HEK293T (cell line): ENCODE data around the gene KANSL1.

Experiments
- CTCF ChIA-PET: fragments of 350-600 bp; formaldehyde crosslinking; extraction: SDS; loops from one replicate; lab custom pipeline; 2021; ENCODE audit warnings: antibody characterized with exemption, inconsistent platforms; lab: Yijun Ruan, JAX
- POLR2A ChIA-PET: fragments of 350-600 bp; formaldehyde crosslinking; extraction: SDS; loops from one replicate; lab custom pipeline; 2020; ENCODE audit warnings: antibody characterized with exemption, inconsistent platforms; lab: Yijun Ruan, JAX
- DNase-seq: peaks from one replicate; pipeline ENCODE4 v3.0.0; 2012; ENCODE audit warnings: mixed read lengths; ENCODE audit errors: extremely low spot score
- ARNT ChIP-seq: fragments of 450-650 bp; IDR thresholded peaks from 2 replicates; pipeline ENCODE4 v1.6.1; 2017; ENCODE audit warnings: mild to moderate bottlenecking
- BHLHE40 ChIP-seq: fragments of 450-650 bp; IDR thresholded peaks from 2 replicates; pipeline ENCODE4 v1.6.1; 2016; ENCODE audit warnings: mild to moderate bottlenecking, moderate library complexity, borderline replicate concordance
- CTBP1 ChIP-seq: fragments of 450-650 bp; IDR thresholded peaks from 2 replicates; pipeline ENCODE4 v1.6.1; 2016; ENCODE audit warnings: borderline replicate concordance
- ELF4 ChIP-seq: fragments of 450-650 bp; IDR thresholded peaks from 2 replicates; pipeline ENCODE4 v1.6.1; 2017; ENCODE audit warnings: antibody characterized with exemption
- FOXA1 ChIP-seq: fragments of 450-650 bp; IDR thresholded peaks from 2 replicates; pipeline ENCODE4 v1.6.1; 2016; ENCODE audit warnings: mild to moderate bottlenecking
- FOXK2 ChIP-seq: fragments of 450-650 bp; IDR thresholded peaks from 2 replicates; pipeline ENCODE4 v1.6.1; 2016; ENCODE audit warnings: mild to moderate bottlenecking
- FOXM1 ChIP-seq: fragments of 450-650 bp; IDR thresholded peaks from 2 replicates; pipeline ENCODE4 v1.6.1; 2017; ENCODE audit warnings: mild to moderate bottlenecking, borderline replicate concordance
- HDGF ChIP-seq: fragments of 450-650 bp; IDR thresholded peaks from 2 replicates; pipeline ENCODE4 v1.6.1; 2017; ENCODE audit warnings: antibody characterized with exemption, borderline replicate concordance
- L3MBTL2 ChIP-seq: fragments of 450-650 bp; conservative IDR thresholded peaks from 2 replicates; pipeline ENCODE4 v1.6.1; 2016; ENCODE audit warnings: mild to moderate bottlenecking
- LEF1 ChIP-seq: fragments of 450-650 bp; IDR thresholded peaks from 2 replicates; pipeline ENCODE4 v1.6.1; 2017; ENCODE audit warnings: mild to moderate bottlenecking, borderline replicate concordance
- NFRKB ChIP-seq: fragments of 450-650 bp; IDR thresholded peaks from 2 replicates; pipeline ENCODE4 v1.6.1; 2016; ENCODE audit warnings: mild to moderate bottlenecking, moderate library complexity
- PKNOX1 ChIP-seq: fragments of 450-650 bp; IDR thresholded peaks from 2 replicates; pipeline ENCODE4 v1.6.1; 2016
- SP1 ChIP-seq: fragments of 450-650 bp; IDR thresholded peaks from 2 replicates; pipeline ENCODE4 v1.6.1; 2017
- SUZ12 ChIP-seq: fragments of 450-650 bp; IDR thresholded peaks from 2 replicates; pipeline ENCODE4 v1.6.1; 2016; ENCODE audit warnings: mild to moderate bottlenecking
- TARDBP ChIP-seq: fragments of 450-650 bp; IDR thresholded peaks from 2 replicates; pipeline ENCODE4 v1.6.1; 2016
- ZNF384 ChIP-seq: fragments of 450-650 bp; IDR thresholded peaks from 2 replicates; pipeline ENCODE4 v1.6.1; 2016

Gene KANSL1

DNA sequence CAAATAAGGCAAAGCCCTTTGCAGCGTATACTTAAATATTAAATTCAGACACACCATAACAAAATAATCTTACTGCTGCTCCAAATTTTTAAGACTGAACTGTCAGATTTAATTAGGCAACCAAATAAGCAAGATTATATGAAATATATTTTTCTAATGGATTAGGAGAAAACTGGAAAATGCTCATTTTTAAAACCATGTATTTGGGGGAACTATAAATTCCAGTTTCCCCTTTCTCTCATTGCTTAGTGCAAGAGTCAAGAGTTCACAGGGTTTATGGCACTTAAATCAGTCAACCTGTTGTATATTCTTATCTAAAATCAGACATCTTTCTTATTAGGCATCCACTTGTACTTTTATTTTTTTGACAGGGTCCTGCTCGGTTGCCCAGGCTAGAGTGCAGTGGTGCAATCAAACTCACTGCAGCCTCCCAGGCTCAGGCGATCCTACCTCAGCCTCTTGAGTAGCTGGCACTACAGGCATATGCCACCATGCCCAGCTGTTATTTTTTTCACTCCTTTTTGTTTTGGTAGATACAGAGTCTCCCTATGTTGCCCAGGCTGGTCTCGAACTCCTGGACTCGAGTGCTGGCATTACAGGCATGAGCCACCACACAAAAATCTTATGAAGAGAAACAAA, 2.1 kb upstream of the KANSL1 start:
- DNase-seq, result no peak
- POLR2A ChIA-PET, result no interaction called here
- TF ChIP-seq TARDBP (no peak), PKNOX1 (no peak), NFRKB (no peak), FOXA1 (no peak), CTBP1 (no peak), ARNT (no peak), ELF4 (no peak), HDGF (no peak), FOXK2 (no peak), SP1 (no peak), L3MBTL2 (no peak), LEF1 (no peak), ZNF384 (no peak), FOXM1 (no peak), BHLHE40 (no peak), SUZ12 (no peak)
- CTCF ChIA-PET, result no interaction called here

GRCh38 chr17:46194393-46195216, 1.4 kb upstream of the KANSL1 start:
- POLR2A ChIA-PET, result interaction anchor here (1.5 kb wide), 2 partner anchors 49 to 78 kb away, joined by 4 to 8 read pairs; no protein-coding TSS in a partner anchor
- TF ChIP-seq BHLHE40 (no peak), LEF1 (no peak), NFRKB (no peak), FOXA1 (no peak), TARDBP (no peak)
- CTCF ChIA-PET, result interaction anchor here (1.5 kb wide), 1 partner anchor 68 kb away, joined by 8 read pairs; no protein-coding TSS in a partner anchor
- peak; percentile 39 for DNase-seq

DNA sequence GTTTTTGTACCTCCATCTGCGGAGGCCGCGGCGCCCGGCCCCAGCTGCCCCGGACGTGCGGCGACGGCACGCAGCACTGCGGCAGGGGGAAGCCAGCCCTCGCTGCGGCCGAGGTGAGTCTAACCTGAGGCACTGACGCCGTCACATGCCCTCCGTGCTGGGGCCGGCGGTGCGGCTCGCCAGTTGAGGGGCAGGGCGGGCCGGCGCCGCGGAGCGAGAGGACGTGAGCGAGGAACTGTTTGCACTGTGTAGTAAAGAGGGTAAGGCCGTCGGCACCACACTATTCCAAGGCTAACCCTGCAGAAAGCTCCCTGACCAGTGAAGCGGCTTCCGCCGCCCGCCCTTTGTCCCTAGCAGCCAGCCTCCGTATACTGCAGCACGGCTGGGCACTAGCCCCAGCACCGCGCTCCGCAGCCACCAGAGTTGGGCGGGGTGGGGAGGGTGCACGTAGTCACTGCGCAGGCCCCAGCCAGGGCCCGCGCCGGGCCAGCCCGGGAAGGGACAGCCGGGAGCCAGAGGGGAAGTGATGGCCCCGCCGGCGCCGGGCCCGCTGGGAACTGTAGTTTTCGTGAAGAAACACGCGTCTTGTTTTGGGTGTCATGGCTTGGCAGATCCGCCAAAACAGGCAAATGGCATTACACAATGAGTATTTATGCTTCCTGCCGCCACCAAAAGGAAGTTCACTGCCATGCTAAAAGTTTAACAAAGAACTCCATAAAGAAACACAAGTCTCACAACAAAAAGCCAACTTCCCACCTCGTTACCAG, 580 bp upstream of the KANSL1 start:
- no peak for TF ChIP-seq TARDBP
- 0 out of 2 replicates have a peak, but pooled peaks have one; percentile 15 for TF ChIP-seq ELF4
- TF ChIP-seq PKNOX1, result no peak
- ChIA-PET POLR2A (interaction anchor here (0.9 to 1.7 kb wide), 19 partner anchors 13 to 178 kb away, joined by 3 to 8 read pairs (median 3); no protein-coding TSS in a partner anchor), CTCF (interaction anchor here (1.1 to 1.5 kb wide), 5 partner anchors 16 to 67 kb away, joined by 4 to 9 read pairs (median 8); no protein-coding TSS in a partner anchor)
- peak; percentile 94 for DNase-seq

GRCh38 chr17:46192439-46193150, 634 bp downstream of the KANSL1 start:
- peak; percentile 70 for DNase-seq
- CTCF ChIA-PET, result interaction anchor here (0.5 to 1.5 kb wide), 36 partner anchors 10 to 231 kb away, joined by 3 to 15 read pairs (median 4); no protein-coding TSS in a partner anchor
- POLR2A ChIA-PET, result interaction anchor here (0.5 to 1.7 kb wide), 26 partner anchors 9 to 177 kb away, joined by 3 to 9 read pairs (median 4); no protein-coding TSS in a partner anchor
- TF ChIP-seq FOXA1 (no peak), SUZ12 (no peak), FOXM1 (peak; percentile 70), SP1 (no peak), L3MBTL2 (no peak), ARNT (no peak), NFRKB (no peak), BHLHE40 (no peak)

- no peak for TF ChIP-seq BHLHE40
- no peak for TF ChIP-seq TARDBP
- TF ChIP-seq LEF1, result no peak
- TF ChIP-seq SUZ12, result no peak
- no peak for DNase-seq
- ChIA-PET POLR2A (interaction anchor here (1.4 to 1.7 kb wide), 4 partner anchors 9 to 147 kb away, joined by 3 to 9 read pairs (median 6); no protein-coding TSS in a partner anchor), CTCF (interaction anchor here (1.4 kb wide), 1 partner anchor 20 kb away, joined by 15 read pairs; no protein-coding TSS in a partner anchor)
Measured at GRCh38 chr17:46192189-46192438, 1.1 kb downstream of the KANSL1 start.
